GM19035 (cell line): Measurements from ENCODE around the gene ALOX5.
A peak's percentile ranks its signal among the peaks of the same experiment; 100 is the strongest.
"Not testable (repeated sequence)": the region's sequence is repeated elsewhere in the genome, so short reads cannot be mapped to it uniquely, and the experiment has no call there.

ENCODE experiments used
- ATAC-seq: cut with Tn5 transposase; IDR thresholded peaks from one replicate; pipeline ENCODE4 v1.9.1; 2021; ENCODE audit not compliant: unreplicated experiment

Gene ALOX5

GRCh38 chr10:45403151-45403550 lies 29.1 kb downstream of the ALOX5 start:
- no peak for ATAC-seq

- no peak for ATAC-seq
These were observed 30.2 kb downstream of the ALOX5 start for GRCh38 chr10:45404087-45404769.

- ATAC-seq = no peak
These were observed 30.7 kb downstream of the ALOX5 start for GRCh38 chr10:45404770-45405120.

- ATAC-seq = no peak
These were observed 33.5 kb downstream of the ALOX5 start for GRCh38 chr10:45407542-45407941.

DNA sequence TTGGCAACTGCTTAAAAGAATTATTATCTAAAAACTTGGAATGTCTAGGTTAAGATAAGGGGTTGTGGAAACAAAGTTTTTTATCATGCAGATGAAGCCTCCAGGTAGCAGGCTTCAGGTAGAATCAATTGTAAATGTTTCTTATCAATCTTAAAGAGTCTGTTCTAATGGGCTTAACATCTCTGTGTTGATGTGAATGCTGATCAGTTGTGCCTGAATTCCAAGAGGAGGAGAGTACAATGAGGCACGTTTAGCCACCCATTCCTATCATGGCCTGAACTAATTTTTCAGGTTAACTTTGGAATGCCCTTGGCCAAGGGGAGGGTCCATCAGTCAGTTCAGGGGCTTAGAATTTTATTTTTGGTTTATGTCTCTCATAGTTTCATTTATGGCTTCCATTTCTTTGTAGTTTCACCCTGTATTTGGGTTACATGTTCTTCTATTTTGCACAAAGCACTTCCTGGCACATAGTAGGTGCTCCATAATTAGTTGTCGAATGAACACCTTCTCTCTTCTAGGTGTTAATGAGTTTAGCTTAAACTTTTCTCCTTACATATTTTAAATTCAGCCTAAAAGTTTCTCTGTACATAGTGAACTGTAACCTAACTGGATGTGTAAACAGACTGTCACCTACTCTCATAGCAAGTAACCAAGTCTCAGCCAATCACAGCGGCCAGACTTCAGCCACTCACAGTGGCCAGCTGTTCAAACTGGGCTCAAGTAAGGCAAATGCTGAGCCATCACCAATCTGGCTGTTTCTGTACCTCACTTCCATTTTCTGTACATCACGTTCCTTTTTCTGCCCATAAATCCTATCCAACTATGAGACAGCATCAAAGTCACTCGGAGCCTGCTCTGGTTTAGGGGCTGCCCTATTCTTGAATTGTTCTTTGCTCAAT lies 34.7 kb downstream of the ALOX5 start:
- no peak for ATAC-seq

DNA sequence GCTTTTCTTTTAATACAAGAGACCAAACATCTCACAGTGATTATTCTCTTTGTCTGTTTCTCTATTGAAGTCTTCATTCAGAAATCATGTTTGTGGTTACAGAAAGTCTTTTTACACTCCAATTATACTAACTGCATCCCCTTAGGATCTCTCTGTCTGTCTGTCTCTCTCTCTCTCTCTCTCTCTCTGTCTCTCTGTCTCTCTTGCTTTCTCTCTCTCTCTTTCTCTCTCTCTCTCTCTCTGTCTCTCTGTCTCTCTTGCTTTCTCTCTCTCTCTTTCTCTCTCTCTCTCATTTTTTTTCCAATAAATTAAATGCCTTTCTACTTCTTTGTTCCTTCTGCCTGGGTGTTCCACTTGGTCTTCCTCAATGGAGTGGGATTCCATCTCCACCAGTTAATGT lies 35.3 kb downstream of the ALOX5 start:
- ATAC-seq = not testable (repeated sequence)

- ATAC-seq = no peak
These were observed 35.8 kb downstream of the ALOX5 start for GRCh38 chr10:45409782-45410181.

- ATAC-seq = no peak
These were observed 36.4 kb downstream of the ALOX5 start for GRCh38 chr10:45410489-45410806.

DNA sequence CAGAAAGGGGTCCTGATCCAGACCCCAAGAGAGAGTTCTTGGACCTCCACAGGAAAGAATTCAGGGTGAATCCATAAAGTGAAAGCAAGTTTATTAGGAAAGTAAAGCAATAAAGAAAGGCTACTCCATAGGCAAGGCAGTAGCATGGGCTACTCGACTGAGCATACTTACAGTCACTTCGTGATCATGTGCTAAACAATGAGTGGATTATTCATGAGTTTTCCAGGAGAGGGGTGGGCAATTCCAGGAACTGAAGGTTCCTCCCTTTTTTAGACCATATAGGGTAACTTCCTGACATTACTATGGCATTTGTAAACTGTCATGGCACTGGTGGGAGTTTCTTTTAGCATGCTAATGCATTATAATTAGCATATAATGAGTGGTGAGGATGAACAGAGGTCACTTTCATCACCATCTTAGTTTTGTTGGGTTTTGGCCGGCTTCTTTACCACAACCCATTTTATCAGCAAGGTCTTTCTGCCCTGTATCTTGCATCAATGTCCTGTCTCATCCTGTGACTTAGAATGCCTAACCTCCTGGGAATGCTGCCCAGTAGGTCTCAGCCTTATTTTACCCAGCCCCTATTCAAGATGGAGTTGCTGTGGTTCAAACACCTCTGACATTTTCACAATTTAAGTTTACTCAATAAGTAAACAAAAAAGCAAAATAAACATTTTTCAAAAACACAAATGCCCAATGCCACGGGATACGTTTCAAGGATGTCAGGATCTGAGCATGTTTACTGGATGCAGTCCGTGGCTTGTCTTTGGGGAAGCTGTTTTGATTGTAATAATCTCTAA lies 37.0 kb downstream of the ALOX5 start:
- ATAC-seq = no peak

GRCh38 chr10:45411607-45411940 lies 37.6 kb downstream of the ALOX5 start:
- no peak for ATAC-seq

- ATAC-seq = not testable (repeated sequence)
These were observed 41.0 kb downstream of the ALOX5 start for GRCh38 chr10:45415062-45415461.

DNA sequence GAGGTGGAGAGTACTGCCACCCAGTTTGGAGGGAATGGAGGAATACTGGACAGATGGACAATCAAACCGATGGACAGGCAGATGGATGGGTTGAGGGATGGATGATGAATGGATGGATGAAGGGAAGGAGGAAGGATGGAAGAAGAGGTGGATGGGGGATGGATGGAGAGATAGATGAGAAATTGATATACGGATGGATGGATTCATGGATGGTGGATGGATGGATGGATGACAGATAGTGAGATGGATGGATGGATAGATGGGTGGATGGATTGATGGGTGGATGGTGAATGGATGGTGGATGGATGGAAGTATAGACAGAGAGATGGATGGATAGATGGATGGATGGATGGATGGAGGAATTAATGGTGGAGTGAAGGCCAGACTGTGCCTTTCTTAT lies 42.6 kb downstream of the ALOX5 start:
- ATAC-seq = no peak

DNA sequence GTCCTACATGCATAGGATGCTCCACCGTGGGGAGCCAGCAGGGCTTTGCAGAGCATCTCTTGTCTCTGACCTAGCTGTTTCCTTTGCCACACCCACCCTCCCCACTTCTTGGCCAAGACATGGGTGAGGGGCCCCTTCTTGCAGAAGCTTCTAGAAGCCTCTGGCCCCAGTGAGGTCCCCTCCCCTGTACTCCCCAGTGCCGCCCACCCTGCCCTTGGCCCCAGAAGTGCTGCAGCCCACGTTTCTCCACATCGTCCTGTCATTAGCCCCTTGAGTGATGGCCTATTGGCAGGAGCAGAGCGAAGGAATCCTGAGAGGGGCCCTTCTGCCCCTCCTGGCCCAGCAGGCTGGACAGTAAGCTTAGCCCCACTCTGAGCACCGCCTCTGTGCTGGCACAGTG lies 43.7 kb downstream of the ALOX5 start:
- no peak for ATAC-seq

- no peak for ATAC-seq
These were observed 44.4 kb downstream of the ALOX5 start for GRCh38 chr10:45418417-45418848.

DNA sequence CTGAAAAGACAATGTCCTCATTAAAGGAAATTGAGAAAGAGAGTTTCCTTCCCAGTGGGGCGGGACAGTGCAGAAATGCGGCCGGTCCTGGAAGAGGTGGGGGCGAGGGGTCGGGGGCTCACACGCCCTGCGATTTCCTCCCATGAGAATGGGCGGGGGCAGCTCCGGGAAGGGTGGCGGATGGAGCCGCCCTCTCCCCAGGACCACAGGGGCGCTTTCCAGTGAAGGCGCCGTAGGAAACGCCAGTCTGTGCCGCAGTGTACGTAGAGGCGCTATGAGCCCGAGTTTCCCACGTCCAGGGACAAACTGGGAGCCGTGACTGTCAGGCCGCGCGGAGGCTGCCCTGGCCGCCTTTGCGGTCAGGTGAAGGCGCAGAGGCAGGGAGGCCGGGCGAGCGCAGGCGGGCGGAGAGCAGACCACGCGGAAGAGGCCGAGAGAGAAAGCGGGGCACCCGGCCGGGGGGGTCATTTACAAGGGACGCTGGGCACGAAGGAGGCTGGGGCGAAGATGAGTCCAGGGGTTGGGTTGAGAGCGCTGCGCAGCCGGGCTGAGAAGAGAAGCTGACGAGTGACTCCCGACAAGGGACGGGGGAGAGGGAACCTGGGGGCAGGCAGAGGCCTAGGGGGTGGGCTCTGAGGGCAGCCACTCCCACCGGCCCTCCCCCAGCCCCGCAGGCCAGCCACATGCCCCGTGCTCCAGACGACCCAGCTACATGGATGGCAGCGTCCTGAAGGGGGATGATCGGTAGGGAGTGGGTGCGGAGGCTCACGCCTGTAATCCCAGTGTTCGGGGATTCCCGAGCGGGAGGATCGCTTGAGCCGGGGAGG lies 45.0 kb downstream of the ALOX5 start:
- ATAC-seq = peak; percentile 66

DNA sequence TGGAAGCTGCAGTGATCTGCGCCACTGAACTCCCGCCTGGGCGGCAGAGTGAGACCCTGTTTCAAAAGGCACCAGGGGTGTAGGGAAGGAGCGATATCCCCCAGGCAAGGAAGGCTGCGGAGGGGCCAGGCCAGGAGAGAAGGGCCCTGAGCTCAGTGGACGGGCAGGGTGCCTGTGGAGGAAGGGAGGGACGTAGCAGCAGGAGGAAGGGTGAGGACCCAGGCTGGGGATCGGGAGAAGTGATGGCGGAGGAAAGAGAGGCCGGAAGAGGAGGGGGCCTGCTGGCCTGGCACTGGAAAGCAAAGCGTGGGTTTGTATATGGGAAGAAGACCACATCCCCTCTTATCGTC lies 45.6 kb downstream of the ALOX5 start:
- ATAC-seq = no peak

DNA sequence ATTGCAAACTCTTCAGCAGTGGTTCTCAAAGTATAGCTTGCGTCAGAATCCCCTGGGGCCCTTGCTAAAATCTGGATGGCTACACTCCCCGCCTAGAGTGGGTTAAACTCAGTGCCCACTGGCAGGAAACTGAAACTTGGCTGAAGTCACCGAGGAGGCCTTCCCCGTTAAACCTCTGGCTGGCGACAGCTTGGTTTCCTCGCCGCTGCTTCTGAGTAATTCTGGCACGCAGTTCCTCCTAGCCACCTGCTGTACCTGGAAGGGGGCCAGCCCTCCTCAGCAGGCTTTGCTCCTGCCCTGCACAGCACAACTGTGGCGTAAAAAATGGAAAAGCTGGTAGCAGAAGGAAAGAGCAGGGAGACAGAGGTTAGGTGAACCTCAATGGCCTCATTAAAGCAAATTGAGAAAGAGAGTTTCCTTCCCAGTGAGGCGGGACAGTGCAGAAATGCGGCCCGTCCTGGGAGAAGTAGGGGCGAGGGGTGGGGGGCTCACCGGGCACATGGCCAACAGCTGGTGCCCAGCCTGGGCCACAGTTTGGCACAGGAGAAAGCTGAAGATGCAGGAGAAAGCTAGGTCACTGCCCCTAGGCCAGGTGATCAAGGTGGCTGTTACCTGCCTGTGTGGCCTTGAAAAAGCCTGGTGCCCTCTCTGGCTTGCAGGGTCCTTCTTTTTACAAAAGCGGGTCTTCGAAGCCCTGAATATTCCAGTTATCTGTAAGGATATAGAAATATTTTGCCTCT lies 46.6 kb downstream of the ALOX5 start:
- peak; percentile 47 for ATAC-seq

DNA sequence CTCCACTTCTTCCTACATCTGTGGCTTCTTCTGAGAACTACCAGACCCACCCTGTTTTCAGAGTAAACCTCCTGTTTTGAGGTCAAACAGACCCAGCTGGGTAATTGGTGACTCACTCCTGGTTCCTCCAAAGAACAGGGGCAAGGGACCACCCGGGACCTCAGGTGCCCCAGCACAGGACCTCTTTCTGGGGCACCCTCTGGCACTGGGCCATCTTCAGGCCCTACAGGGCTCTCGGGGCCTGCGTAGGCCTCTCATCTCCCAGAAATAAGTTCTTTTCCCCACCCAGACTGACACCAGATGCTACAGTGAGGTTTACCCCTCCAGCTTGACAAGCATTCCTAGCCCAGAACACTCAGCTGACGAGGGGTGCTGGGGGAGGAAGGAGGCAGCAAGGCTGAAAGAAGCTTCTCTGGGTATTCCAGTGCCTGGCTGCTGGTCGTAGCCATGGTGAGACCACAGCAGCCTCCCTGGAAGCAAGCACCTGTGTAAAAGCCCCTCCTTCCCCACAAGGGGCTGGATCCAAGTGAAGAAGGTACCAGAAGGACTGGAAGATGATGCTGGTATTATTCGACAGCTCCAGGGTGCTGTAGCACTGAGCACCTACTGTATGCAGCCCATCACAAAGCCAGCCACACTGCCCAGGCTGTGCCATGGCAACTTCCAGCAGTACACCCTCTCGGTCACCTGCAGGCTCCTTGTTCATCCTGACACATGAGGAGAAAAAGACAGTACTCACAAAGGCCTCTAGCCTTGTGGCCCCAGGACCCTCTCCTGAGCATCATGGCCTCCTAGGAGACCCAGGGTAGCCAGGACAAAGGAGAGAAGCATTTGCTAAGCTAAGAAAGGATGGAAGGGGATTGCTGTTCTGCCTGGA lies 47.4 kb downstream of the ALOX5 start:
- ATAC-seq = no peak

- ATAC-seq = no peak
These were observed 48.3 kb downstream of the ALOX5 start for GRCh38 chr10:45422207-45422865.
